GM21528 (cell line): ENCODE measurements around the gene IER3.

Experiments used
- ATAC-seq: cut with Tn5 transposase; IDR thresholded peaks from one replicate; pipeline ENCODE4 v1.9.1; 2021; ENCODE audit warnings: mild to moderate bottlenecking, moderate library complexity; ENCODE audit not compliant: unreplicated experiment, low FRiP score

The IER3 gene, protein sequence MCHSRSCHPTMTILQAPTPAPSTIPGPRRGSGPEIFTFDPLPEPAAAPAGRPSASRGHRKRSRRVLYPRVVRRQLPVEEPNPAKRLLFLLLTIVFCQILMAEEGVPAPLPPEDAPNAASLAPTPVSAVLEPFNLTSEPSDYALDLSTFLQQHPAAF

DNA sequence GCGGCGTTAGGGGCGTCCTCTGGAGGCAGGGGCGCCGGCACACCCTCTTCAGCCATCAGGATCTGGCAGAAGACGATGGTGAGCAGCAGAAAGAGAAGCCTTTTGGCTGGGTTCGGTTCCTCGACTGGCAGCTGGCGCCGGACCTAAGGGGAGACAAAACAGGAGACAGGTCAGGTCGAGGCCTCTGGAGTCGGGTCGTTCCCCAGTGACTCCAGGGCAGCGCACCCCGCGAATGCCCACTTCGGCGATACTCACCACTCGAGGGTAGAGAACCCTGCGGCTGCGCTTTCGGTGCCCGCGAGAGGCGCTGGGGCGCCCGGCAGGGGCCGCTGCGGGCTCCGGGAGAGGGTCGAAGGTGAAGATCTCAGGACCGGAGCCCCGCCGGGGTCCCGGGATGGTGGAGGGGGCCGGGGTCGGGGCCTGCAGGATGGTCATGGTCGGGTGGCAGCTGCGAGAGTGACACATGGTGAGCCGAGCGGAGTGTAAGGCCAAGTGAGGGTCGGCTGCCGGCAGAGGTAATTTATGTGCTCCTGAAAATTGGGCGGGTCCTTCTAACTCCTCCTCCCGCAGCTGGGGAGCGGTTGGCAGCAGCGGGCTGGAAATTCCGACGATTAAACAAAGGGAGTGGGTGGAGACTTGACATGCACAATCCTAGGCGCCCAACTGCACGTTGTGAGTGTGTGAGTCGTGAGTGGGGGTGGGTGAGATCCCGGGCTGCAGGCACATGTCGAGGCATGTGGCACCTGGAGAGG, at the start of gene IER3:
IER3 (minus strand) TSS at position 494 of the 752 bp plus-strand sequence; CDS start at position 465, 29 bp downstream.
- ATAC-seq, result peak; percentile 42

DNA sequence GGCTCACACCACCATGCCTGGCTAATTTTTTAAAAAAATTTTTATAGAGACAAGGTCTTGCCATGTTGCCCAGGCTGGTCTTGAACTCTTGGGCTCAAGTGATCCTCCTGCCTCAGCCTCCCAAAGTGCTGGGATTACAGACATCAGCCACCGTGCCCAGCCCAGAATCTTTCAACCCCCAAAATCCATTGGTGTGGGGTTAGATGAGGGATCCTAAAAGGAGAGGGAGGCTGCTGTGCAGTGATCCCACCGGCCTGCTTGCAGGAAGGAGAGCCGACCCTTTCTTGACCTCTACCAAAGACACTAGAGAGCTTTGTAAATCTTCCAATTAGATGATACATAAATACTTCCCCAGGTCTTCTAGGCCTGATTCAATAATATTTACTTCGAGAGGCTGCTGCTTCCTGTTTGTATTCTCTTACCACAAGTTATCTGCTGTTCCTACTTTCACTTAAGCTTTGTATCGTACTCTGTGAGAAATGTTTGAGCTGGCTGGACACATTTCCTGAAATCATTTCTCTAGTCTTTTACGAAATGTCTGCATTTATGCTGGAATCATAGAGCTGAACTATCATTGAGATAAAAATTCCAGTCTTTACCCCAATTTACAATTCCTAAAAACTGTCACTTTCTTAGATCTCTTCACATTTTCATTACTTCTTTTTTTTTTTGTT, 49.3 kb upstream of the IER3 start:
- ATAC-seq, result no peak

DNA sequence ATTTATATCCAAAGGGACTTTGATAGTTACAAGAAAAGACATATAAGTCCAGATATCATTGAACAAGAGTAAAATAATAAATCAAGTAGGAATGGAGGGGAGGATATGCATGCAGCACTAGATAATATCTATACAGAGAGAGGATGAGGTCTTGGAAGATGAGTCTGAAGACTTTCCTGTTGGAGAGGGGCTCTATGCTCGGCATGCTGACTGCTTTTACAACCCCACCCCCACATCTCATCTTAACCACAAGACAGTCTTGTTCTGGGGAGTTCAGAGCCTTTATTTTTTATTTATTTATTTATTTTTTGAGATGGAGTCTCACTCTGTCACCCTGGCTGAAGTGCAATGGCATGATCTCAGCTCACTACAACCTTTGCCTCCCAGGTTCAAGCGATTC, 48.4 kb upstream of the IER3 start:
- no peak for ATAC-seq

DNA sequence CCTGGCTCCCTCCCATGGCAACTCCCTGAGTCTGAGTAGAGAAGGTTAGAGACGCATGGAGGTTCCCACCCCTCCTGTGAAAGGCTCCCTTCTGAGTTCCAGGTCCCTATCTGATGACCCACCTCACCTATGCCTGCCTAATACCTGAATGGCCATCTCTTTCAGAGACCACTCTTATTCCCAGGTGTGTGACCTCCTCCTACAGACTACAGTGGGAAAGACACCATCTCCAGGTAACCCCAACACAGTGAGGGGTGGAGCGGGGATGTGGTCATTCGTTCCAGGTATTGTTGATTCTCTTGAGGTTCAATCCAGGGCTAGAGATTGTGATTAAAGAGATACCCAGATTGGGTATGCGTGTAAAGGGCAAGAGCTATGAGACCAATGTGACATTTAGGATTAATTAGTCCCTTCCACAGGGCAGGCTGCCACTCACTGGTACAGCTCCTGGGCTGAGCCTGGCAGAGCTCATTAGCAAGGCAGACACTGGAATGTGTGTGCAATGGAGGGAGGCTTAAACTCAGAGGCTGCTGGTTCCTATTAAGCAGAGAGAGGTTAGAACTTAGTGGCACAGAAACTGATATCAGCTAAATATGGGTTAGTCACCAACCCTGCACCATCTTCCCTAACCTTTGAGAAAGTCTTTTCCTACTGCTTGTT, 46.5 kb upstream of the IER3 start:
- ATAC-seq, result no peak

DNA sequence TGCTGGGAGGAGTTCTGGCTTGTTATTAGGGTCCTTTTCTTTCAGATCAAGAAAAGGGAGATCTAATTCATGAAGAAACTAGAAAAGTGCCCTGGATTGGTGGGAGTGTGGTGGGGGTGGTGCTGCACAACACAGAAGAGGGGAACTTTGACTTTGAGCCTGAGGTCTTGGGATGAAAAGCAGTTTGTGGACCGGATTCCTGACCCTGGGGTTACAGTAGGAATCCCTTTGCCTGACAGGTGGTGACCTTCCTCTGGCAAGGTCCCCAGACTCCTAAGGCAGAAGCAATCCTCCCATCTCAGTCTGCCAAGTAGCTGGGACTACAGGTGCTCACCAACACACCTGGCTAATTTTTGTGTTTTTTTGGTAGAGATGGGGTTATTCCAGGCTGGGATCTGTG, 45.3 kb upstream of the IER3 start:
- ATAC-seq, result no peak

DNA sequence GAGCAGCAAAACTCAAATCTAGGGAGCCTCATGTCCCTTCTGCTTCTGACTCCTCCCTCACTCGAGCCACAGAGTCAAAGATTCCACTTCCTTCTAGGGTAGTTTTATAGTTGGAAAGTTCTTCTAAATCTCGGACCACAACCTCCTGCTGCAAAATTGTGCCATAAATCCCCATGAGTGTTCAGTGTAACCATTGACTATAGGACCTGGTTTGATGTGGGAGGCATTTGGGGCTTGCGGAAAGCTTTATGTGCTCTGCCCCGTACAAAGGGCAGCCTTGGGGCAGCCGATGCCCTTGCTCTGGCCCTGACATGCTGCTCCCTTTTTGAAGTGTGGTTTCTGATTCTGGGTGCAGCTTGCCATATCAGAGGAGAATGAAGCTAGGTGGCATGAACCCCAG, 43.6 kb upstream of the IER3 start:
- ATAC-seq, result no peak

DNA sequence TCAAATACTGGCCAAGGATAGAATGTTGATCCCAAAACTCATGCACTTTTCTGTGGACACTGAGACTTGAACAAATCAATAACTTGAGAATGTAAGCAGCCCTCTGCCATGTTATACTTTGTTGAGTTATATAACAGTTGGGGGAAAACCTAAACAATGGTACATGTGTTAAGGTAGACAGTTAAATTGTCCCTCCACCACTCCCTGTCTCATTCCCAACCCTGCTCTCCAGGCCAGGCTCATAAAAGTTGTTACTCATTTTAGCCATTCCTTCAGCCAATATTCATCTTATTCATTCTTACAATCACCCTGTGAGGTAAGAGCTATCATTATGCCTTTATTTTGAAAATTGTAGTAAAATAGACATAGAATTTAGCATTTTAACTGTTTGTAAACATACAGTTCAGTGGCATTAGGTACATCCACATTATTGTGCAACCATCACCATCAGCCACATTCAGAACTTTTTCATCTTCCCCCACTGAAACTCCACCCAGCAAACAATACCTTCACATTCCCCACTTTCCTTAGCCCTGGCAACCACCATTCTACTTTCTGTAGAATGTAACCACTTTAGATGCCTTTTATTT, 38.2 kb upstream of the IER3 start:
- no peak for ATAC-seq

DNA sequence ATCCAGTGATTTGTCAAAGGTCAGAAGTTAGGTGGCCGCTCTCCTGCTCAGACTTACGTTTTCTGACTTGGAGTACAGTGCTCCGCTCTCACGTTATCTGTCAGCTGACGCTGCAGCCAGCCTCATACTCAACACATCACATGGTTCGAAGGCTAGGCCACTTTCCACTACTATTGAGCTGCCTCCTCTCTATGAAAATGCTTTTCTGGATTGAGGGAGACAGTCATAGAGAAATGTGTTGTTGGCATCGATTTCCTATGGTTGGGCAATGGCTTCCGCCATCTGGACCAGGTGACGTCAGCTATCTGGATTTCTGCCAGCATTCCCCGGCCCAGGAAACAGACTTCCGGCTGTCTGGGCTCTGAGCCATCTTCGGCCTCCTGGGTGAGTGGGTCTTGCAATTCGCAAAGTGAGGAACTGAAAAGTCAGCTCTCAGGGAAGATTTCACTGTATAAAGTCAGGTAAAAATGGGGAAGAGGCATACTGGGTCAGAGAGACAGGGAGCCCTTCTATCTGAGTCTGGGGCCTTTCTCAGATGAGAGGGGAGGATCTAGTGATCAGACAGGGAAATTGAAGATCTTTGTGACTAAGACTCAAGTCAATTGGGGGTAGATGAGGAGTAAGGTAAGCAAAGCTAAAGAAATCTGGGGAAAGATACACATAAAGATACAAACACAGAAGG, 37.5 kb upstream of the IER3 start:
- ATAC-seq, result no peak

DNA sequence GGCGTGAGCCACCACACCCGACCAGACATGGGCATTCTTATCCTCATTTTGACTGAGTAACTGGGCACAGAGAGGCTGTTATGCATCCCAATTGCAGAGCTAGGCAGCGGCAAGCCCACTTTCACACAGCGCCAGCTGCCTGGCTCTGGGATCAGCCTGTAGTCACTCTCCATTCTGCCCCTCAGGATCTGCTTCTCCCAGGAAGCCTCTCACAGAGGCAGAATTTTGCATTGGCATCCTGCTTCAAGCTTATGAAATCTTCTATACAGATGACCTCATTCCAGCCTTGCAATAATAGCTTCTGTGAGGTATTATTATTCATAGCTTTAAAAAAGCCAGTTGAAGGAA, 37.0 kb upstream of the IER3 start:
- no peak for ATAC-seq

DNA sequence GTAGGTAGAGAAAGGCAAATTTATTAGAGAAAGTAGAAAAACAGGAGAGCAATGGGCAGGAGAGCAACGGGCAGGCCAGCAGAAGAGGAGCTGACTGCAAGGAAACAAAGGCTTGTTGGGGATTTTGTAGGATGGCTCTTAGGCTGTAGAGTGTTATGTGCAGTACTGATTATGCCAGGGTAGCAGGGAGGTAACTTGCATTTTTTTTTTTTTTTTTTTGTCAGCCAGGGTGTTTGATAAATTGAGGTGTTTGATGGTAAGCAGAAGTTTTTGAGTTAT, 36.2 kb upstream of the IER3 start:
- no peak for ATAC-seq

DNA sequence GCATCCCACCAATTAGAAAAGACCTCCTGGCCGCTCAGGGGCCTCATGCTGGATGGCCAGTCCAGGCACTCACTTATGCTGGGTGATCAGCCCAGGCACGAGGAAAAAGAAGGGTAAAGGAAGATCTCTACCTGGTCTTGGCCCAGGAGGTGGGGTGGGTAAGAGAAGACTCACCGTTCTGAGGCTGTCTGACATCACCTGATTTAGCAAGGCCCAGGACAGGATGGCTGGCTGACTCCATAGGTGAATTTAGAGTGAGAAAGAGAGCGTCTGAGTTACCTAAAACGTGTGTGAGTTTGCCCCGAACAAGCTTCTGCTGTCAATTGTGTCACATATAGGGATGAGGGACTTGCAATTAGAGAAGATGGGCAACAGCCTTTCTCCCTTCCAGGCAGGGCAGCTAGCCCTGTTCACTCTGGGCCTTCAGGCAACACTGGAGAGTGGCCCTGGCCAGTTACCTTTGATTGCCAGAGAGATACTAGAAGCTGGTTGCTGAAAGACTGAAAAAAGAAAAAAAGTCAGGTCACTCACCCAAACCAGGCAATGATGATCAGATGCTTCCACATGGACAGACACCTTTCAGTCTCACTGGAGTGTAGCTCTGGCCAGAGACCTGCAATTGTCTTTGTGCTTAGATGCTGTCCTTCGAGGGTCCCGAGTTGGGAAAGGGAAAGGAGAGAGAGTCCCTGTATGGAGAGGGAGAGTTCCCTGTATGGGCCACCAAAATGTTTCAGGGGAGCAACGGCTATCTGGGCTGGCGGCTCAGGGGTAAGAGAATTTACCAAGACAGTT, 35.7 kb upstream of the IER3 start:
- ATAC-seq, result no peak

DNA sequence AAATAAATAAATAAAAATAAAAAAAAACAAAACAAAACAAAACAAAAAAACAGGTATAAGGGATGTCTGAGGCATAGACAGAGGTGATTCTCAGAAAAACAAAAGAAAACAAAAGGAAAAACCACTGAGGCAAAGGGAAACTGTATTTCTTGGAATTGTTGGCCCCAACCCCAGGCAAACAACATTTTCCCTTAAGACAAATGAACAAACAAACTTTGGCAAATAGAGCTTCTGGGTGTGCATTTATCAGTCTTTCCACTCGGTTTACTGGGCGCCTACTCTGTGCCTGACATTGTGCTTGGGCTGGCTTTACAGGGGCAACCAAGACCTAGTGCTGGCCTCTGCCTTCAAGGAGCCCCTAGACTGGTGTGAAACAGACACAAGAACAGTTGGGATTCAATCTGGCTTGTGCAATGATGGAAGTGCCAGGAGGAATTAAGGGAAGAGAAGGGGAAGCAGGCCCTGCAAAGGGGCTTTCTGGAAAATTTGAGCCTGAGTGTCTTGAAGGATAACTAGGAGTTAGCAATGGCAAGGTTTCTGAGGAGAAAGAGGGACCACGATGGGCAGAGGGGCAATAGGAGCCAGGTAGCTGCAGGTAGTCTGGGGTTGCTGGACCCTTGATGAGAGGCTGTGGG, 33.8 kb upstream of the IER3 start:
- no peak for ATAC-seq

DNA sequence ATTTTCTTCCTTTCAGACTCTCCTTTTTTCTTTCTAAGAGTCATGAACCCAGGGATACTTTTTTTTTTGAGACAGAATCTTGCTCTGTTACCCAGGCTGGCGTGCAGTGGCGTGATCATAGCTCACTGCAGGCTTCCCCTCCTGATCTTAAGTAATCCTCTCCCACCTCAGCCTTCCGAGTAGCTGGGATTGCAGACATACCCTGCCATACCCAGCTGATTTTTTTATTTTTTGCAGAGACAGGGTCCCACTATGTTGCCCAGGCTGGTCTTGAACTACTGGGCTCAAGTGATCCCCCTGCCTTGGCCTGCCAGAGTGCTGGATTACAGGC, 32.8 kb upstream of the IER3 start:
- no peak for ATAC-seq

DNA sequence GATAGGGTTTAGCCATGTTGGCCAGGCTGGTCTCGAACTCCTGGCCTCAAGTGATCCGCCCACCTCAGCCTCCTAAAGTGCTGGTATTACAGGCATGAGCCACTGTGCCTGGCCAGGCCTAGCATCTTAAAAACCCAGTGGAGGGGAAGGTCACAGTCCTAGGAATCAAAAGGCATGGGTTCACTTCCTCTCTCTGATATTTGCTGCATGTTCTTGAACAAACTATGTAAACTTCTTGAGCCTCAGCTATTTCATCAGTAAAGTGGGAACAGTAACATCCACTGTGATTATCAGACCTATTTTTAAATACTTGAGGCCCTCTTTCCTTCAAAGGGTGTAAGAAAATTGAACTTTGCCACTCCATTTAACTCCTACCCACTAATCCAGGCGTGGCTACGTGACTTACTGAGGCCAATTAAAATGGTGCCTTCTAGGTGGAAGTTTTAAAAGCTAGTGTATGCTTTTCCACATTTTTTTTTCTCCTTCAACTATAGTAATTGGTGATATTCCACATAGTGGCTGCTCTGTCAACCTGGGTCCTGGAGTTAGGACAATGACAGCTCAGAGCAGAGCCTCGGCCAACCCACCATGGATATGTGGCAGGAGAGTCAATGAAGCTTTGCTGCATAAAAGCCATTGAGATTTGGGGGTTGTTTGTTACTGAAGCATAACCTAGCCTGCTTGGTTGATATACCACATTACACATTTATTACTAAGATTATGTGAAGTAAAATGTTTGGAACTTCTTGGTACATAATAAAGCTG, 32.2 kb upstream of the IER3 start:
- no peak for ATAC-seq

DNA sequence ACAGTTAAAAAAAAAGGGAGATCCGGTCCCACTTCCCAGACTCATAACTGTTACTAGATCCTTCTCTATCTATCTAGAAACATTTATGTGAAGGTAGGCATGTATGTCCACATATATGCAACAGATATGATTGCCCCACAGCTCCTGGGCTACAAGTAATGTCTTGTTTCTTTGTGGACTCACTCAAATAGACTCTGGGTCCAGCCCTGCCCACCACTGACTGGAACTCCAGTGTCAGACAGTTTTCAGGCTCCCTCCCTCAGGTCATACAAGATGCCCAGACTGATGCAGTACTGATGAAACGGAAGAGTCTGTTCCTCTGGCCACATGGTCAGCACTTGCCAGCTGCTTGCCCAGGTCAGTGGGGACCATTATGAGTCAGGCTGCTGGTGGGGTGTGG, 30.8 kb upstream of the IER3 start:
- no peak for ATAC-seq

DNA sequence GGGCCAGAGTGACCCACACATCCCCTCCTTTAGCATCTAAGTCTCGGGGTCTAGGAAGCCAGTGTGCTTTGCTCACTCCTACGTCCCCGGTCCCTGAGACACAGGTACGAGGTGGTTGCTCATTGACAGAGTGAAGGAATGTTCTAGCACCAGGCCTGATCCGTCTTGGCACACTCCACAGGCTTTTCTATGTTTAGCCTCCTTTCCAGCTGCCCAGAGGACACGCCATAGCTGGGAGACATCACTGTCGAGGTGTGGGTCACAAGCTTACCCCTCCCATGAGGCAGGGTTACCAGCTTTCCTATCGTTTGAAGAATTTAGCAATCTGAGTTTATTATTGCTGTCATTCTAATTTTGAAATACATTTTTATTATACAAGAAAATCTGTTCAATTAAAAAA, 30.4 kb upstream of the IER3 start:
- no peak for ATAC-seq

DNA sequence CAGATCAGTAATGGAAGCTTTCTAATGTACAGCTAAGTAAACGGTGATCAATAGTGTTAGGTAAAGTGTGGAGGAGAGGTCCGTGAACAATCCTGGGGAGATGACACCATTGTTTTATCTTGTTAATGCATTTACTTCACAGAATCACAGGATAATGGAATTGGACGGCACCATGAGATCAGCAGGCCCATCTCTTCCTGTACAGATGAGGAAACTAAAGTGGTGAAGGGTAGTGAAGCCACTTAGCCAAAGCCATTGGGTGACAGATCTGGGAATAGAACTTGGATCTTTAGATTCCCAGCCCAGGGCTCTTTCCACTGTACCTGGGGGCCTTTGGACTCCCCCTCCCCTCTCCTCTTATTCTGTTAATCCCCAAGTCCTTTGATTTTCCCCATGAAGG, 26.2 kb upstream of the IER3 start:
- no peak for ATAC-seq

DNA sequence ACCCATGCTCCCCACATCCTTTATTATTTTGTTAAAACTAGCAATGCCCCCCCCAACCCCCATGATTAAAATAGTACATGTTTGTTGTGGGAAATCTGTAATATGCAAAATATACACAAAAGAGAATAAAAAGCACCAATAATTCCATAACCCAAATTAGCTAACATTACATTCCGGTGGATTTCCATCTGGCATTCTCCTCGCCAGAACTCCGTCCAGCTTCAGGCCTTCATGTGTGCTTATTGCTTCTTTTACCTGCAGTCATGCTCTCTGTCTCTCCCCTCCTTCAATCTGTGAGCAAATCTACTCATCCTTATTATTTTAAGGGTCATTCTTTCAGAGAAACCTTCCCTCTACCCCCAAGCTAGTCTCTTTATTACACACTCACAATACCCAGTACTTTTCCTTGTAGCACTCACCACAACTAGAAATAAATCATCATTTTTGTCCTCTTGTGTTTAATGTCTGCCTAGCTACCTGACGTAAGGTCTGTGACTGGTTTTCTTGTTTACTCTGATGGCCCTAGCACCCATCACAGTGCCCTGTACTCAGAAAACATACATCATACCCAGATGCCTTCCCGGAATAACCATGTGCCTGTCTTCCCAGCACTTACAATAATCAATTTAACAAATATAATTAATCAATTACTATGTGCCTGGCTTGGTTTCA, 25.6 kb upstream of the IER3 start:
- ATAC-seq, result no peak
